Esophagus squamous epithelium (tissue), 4 donors: ENCODE data around the gene NUP210.

ENCODE experiments used
- CTCF ChIP-seq, 6 experiments: fragments of 450-650 bp in 4 of 6; fragments of 200-600 bp in 2 of 6; sonication (generic) in 2 of 6; IDR thresholded peaks; one replicate each; pipeline ENCODE4 v1.5.1; 2016 to 2019; ENCODE audit warnings: antibody characterized with exemption in 6 of 6, mild to moderate bottlenecking in 4 of 6, moderate library complexity in 4 of 6
- POLR2A ChIP-seq, 4 donors: fragments of 450-650 bp; IDR thresholded peaks; one replicate each; pipeline ENCODE4 v1.6.1; 2017; ENCODE audit warnings: antibody characterized with exemption in 4 of 4, mild to moderate bottlenecking in 4 of 4, moderate library complexity in 3 of 4

- TF ChIP-seq CTCF (IDR thresholded peaks at IDR 0.05) (no peak), POLR2A (IDR thresholded peaks at IDR 0.05) (no peak)
Observed at GRCh38 chr3:13407926-13408325, 12.2 kb downstream of the NUP210 start.
